ENCODE results near the gene OTC.

DNA sequence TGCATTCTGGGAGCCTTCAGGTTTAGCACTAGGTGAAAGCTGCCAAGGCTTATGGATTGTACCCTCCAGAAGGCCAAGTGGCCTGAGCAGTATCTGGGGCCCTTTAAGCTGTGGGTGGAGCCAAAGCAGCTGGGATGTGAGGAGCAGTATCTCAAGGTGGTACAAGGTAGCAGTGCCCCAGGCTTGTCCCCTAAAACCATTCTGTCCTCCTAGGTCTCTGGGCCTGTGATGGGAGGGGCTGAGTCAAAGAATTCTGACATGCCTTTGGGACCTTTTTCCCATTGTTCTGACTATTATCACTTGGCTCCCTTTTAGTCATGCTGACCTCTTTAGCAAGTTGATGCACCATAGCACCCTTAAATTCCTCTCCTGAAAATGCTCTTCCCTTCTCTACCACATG lies 109.9 kb downstream of the OTC start:
- TF ChIP-seq POLR2A (IDR thresholded peaks at IDR 0.05; ENCODE audit: low read length) (no peak), GATA1 (IDR thresholded peaks at IDR 0.05; ENCODE audit: low read depth, low read length) (no peak)

All from erythroblast (primary cell).